SJSA1 (cell line): ENCODE results near the gene HSF2BP. TPM values are rescaled to one million over a fixed set of nuclear protein-coding genes. Genes with fewer than 3 reads are reported as not detected.
"Not testable (repeated sequence)": the region's sequence is repeated elsewhere in the genome, so short reads cannot be mapped to it uniquely, and the experiment has no call there.

ENCODE experiments used
- DNase-seq, 2 experiments: peaks; one replicate each; pipeline ENCODE4 v3.0.0-alpha.2; 2015 to 2020; ENCODE audit warnings: low spot score in 2 of 2, low read depth in 1 of 2
- H3K27ac ChIP-seq: fragments of 250-450 bp; sonication (Bioruptor Pico); 2 replicates; pipeline ENCODE4 v1.5.1; 2020; ENCODE audit warnings: mild to moderate bottlenecking, moderate library complexity
- H3K27me3 ChIP-seq: fragments of 250-450 bp; sonication (Bioruptor Pico); replicated peaks from 2 replicates; pipeline ENCODE4 v1.5.1; 2020; ENCODE audit warnings: mild to moderate bottlenecking, moderate library complexity
- H3K36me3 ChIP-seq: fragments of 250-450 bp; sonication (Bioruptor Pico); 2 replicates; pipeline ENCODE4 v1.5.1; 2020; ENCODE audit warnings: mild to moderate bottlenecking
- H3K4me1 ChIP-seq: fragments of 250-450 bp; sonication (Bioruptor Pico); replicated peaks from 2 replicates; pipeline ENCODE4 v1.6.1; 2021; ENCODE audit warnings: mild to moderate bottlenecking
- H3K4me3 ChIP-seq: fragments of 250-450 bp; sonication (Bioruptor Pico); 2 replicates; pipeline ENCODE4 v1.5.1; 2020; ENCODE audit warnings: mild to moderate bottlenecking
- H3K9me3 ChIP-seq: fragments of 250-450 bp; sonication (Bioruptor Pico); replicated peaks from 2 replicates; pipeline ENCODE4 v1.5.1; 2020; ENCODE audit warnings: mild to moderate bottlenecking
- total RNA-seq: library from RNA; depleted of rRNA; stranded (reverse); fragments of >200 nt; shearing (Covaris generic); gene quantifications from 2 replicates; pipeline ENCODE4 v1.2.3, GENCODE V29; 2014

Gene HSF2BP
- total RNA-seq, 1 experiment from 2014 or later = 1.6 TPM

GRCh38 chr21:43598416-43599120, 60.7 kb downstream of the HSF2BP start:
- H3K27me3 ChIP-seq = no peaks in the 10 kb centered on the region
- no peak overlapping the region for H3K4me3 ChIP-seq
- peak in 1 of 2 experiments; percentile 61 for DNase-seq
- peak overlapping the region; percentile 90 for H3K27ac ChIP-seq
- no peaks in the 10 kb centered on the region for H3K9me3 ChIP-seq
- peaks cover 74% of the 10 kb centered on the region for H3K4me1 ChIP-seq
- H3K36me3 ChIP-seq = no peaks in the 10 kb centered on the region

- Histone ChIP-seq H3K9me3 (no peaks in the 10 kb centered on the region), H3K27ac (peak overlapping the region; percentile 90; the same call in 1 of the 2 replicates), H3K27me3 (no peaks in the 10 kb centered on the region), H3K4me1 (peaks cover 65% of the 10 kb centered on the region), H3K4me3 (no peak overlapping the region), H3K36me3 (no peaks in the 10 kb centered on the region)
- no peak for DNase-seq
Observed at GRCh38 chr21:43597540-43598250, 61.6 kb downstream of the HSF2BP start.

- Histone ChIP-seq H3K36me3 (no peaks in the 10 kb centered on the region), H3K27ac (0 out of 2 replicates have a peak overlapping the region, but pooled peaks have one; percentile 90), H3K4me3 (no peak overlapping the region), H3K27me3 (no peaks in the 10 kb centered on the region), H3K9me3 (no peaks in the 10 kb centered on the region), H3K4me1 (peaks cover 61% of the 10 kb centered on the region)
- peak in 1 of 2 experiments; percentile 74 for DNase-seq
Observed at GRCh38 chr21:43597052-43597451, 62.2 kb downstream of the HSF2BP start.

GRCh38 chr21:43596616-43597015, 62.7 kb downstream of the HSF2BP start:
- H3K27ac ChIP-seq = no peak overlapping the region
- no peak overlapping the region for H3K4me3 ChIP-seq
- H3K9me3 ChIP-seq = no peaks in the 10 kb centered on the region
- no peak for DNase-seq
- H3K27me3 ChIP-seq = no peaks in the 10 kb centered on the region
- no peaks in the 10 kb centered on the region for H3K36me3 ChIP-seq
- peaks cover 61% of the 10 kb centered on the region for H3K4me1 ChIP-seq

- not testable (repeated sequence) for DNase-seq, H3K9me3 ChIP-seq, H3K4me3 ChIP-seq, H3K27me3 ChIP-seq, H3K27ac ChIP-seq, H3K36me3 ChIP-seq
- H3K4me1 ChIP-seq = peaks cover 61% of the 10 kb centered on the region
Observed at GRCh38 chr21:43595769-43596168, 63.5 kb downstream of the HSF2BP start.

- DNase-seq = no peak
Observed at GRCh38 chr21:43593078-43593477, 66.2 kb downstream of the HSF2BP start.

GRCh38 chr21:43591571-43591970, 67.7 kb downstream of the HSF2BP start:
- Histone ChIP-seq H3K36me3 (no peaks in the 10 kb centered on the region), H3K27me3 (no peaks in the 10 kb centered on the region), H3K9me3 (no peaks in the 10 kb centered on the region), H3K27ac (peak overlapping the region; percentile 8; the same call in 1 of the 2 replicates), H3K4me3 (no peak overlapping the region), H3K4me1 (peaks cover 50% of the 10 kb centered on the region)
- no peak for DNase-seq

More at GRCh38 chr21:43593078-43593477, 66.2 kb downstream of the HSF2BP start:
- Histone ChIP-seq H3K36me3 (no peaks in the 10 kb centered on the region), H3K4me1 (peaks cover 58% of the 10 kb centered on the region), H3K4me3 (no peak overlapping the region), H3K27me3 (no peaks in the 10 kb centered on the region), H3K9me3 (no peaks in the 10 kb centered on the region), H3K27ac (no peak overlapping the region)

GRCh38 chr21:43590194-43590593, 69.1 kb downstream of the HSF2BP start:
- Histone ChIP-seq H3K36me3 (no peaks in the 10 kb centered on the region), H3K4me1 (peaks cover 57% of the 10 kb centered on the region), H3K9me3 (no peaks in the 10 kb centered on the region), H3K27ac (peak overlapping the region; percentile 34), H3K27me3 (no peaks in the 10 kb centered on the region), H3K4me3 (no peak overlapping the region)
- DNase-seq = peak in 1 of 2 experiments; percentile 71

- Histone ChIP-seq H3K36me3 (no peaks in the 10 kb centered on the region), H3K27ac (peak overlapping the region; percentile 5; the same call in 1 of the 2 replicates), H3K4me3 (no peak overlapping the region), H3K9me3 (no peaks in the 10 kb centered on the region), H3K4me1 (peaks cover 58% of the 10 kb centered on the region), H3K27me3 (no peaks in the 10 kb centered on the region)
- DNase-seq = no peak
Observed at GRCh38 chr21:43588957-43589356, 70.3 kb downstream of the HSF2BP start.

GRCh38 chr21:43585924-43586413, 73.3 kb downstream of the HSF2BP start:
- no peak overlapping the region for H3K4me3 ChIP-seq
- H3K27ac ChIP-seq = peak overlapping the region; percentile 97

GRCh38 chr21:43585514-43585913, 73.8 kb downstream of the HSF2BP start:
- H3K36me3 ChIP-seq = no peaks in the 10 kb centered on the region
- DNase-seq = no peak
- no peaks in the 10 kb centered on the region for H3K9me3 ChIP-seq
- H3K4me3 ChIP-seq = no peak overlapping the region
- peak overlapping the region; percentile 97 for H3K27ac ChIP-seq
- no peaks in the 10 kb centered on the region for H3K27me3 ChIP-seq
- H3K4me1 ChIP-seq = peaks cover 41% of the 10 kb centered on the region

More at GRCh38 chr21:43585924-43586413, 73.3 kb downstream of the HSF2BP start:
- Histone ChIP-seq H3K9me3 (no peaks in the 10 kb centered on the region), H3K4me1 (peaks cover 45% of the 10 kb centered on the region), H3K36me3 (no peaks in the 10 kb centered on the region), H3K27me3 (no peaks in the 10 kb centered on the region)
- DNase-seq = peak; percentile 94 to 97

GRCh38 chr21:43581453-43581852, 77.8 kb downstream of the HSF2BP start:
- Histone ChIP-seq H3K36me3 (no peaks in the 10 kb centered on the region), H3K27ac (no peak overlapping the region), H3K4me1 (peaks cover 11% of the 10 kb centered on the region), H3K27me3 (no peaks in the 10 kb centered on the region), H3K9me3 (no peaks in the 10 kb centered on the region), H3K4me3 (no peak overlapping the region)
- no peak for DNase-seq

- Histone ChIP-seq H3K9me3 (no peaks in the 10 kb centered on the region), H3K27ac (no peak overlapping the region), H3K4me3 (no peak overlapping the region), H3K27me3 (no peaks in the 10 kb centered on the region), H3K36me3 (no peaks in the 10 kb centered on the region), H3K4me1 (no peaks in the 10 kb centered on the region)
- no peak for DNase-seq
Observed at GRCh38 chr21:43578677-43579303, 80.5 kb downstream of the HSF2BP start.

- no peak for DNase-seq
- Histone ChIP-seq H3K9me3 (no peaks in the 10 kb centered on the region), H3K4me1 (no peaks in the 10 kb centered on the region), H3K36me3 (no peaks in the 10 kb centered on the region), H3K4me3 (no peak overlapping the region), H3K27me3 (no peaks in the 10 kb centered on the region), H3K27ac (no peak overlapping the region)
Observed at GRCh38 chr21:43575473-43575844, 83.8 kb downstream of the HSF2BP start.
